K562 treated with DMSO at 1 percent for 12 hours (cell line): ENCODE measurements around the gene EIF5A2. TPM values are rescaled to one million over a fixed set of nuclear protein-coding genes. Genes with fewer than 3 reads are reported as not detected.

ENCODE experiments used
- total RNA-seq: library from RNA; unstranded; fragments of 300-600 nt; gene quantifications from 2 replicates; pipeline ENCODE4 v1.2.3, GENCODE V29; 2022; ENCODE audit not compliant: insufficient read depth

EIF5A2 gene
- total RNA-seq = 3.6 and 8.4 TPM in 2 replicates

GRCh38 chr3:170908235-170909116 lies at the start of gene EIF5A2:
EIF5A2 (minus strand) TSS chr3:170908637; CDS start chr3:170907806, 831 bp downstream.

GRCh38 chr3:170869645-170870593 lies 38.5 kb downstream of the EIF5A2 start, which contains the start of gene RPL22L1:
RPL22L1 (minus strand) TSS chr3:170870195; CDS start chr3:170870167, 28 bp downstream.

Other genes with a start within 250 kb of the EIF5A2 start
- 44.9 and 53.7 TPM in 2 replicates for gene RPL22L1, start 38.4 kb downstream of the EIF5A2 start, total RNA-seq
- gene SLC2A2, start 118.1 kb upstream of the EIF5A2 start, total RNA-seq = not detected in 2 replicates